ENCODE measurements around the gene TFRC. TPM values are rescaled to one million over a fixed set of nuclear protein-coding genes. Genes with fewer than 3 reads are reported as not detected.

Gene TFRC
- total RNA-seq, 1 experiment from 2014 or later, result 261 TPM

- TF ChIP-seq EZH2phosphoT487 (IDR thresholded peaks at IDR 0.05; ENCODE audit: borderline replicate concordance) (no peak), ELF1 (IDR thresholded peaks at IDR 0.05; ENCODE audit: borderline replicate concordance, low read depth) (no peak), SRF (IDR thresholded peaks at IDR 0.05; ENCODE audit: low read depth) (no peak), SIN3A (IDR thresholded peaks at IDR 0.05; ENCODE audit: low read depth) (peak; percentile 97)
- TF ChIP-seq, protein P1, sequence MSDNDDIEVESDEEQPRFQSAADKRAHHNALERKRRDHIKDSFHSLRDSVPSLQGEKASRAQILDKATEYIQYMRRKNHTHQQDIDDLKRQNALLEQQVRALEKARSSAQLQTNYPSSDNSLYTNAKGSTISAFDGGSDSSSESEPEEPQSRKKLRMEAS (IDR thresholded peaks at IDR 0.05), result peak; percentile 86
These were observed at the start of gene TFRC (continued) for GRCh38 chr3:196081834-196082618.

DNA sequence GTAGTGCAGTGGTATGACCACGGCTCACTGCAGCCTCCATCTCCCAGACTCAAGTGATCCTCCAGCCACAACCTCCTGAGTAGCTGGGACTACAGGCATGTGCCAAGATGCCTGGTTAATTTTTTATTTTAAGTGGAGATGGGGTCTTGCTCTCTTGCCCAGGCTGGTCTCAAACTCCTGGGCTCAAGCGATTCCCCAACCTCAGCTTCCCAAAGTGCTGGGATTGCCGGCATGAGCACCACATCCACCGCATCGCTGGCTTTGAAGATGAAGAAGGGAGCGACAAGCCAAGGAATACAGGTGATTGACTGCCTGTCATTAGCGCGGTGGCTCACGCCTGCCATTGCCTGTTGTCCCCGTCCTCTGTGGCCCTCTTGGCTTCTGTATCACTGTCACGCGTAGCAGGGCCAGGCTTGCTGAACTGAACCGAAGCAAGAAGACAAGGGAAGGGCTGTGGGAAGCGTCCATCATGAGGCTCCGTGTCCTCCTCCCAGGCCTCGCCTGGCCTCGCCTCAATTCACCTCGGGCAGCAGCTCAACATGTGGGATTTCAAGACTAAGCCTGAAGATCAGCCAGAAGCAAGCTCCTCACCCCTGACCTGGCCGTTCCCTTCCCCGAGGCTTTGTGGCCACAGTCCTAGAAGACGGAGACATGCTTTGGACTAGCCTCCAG is 46.4 kb upstream of the TFRC start:
- H3K9me3 ChIP-seq (ENCODE audit: control insufficient read depth in 1 of 2, insufficient read depth in 1 of 2, low read depth in 1 of 2, low read length in 2 of 2), result no peaks in the 10 kb centered on the region
- ATAC-seq (no peak), DNase-seq (ENCODE audit: low read depth, low spot score) (no peak)
- POLR2A ChIA-PET, result no interaction called here
- no peaks in the 10 kb centered on the region for H4K20me1 ChIP-seq (ENCODE audit: insufficient read depth)
- no TSS peak for BruUV-seq (replicated peaks)
- H3K9me2 ChIP-seq (ENCODE audit: insufficient read depth), result no peaks in the 10 kb centered on the region
- TF ChIP-seq ZNF274 (IDR thresholded peaks at IDR 0.05; ENCODE audit: low read depth, low read length) (no peak), POLR2AphosphoS5 (IDR thresholded peaks at IDR 0.05; ENCODE audit: low read depth, low read length) (no peak), CEBPB (IDR thresholded peaks at IDR 0.05; ENCODE audit: low read depth) (no peak), SRF (IDR thresholded peaks at IDR 0.05; ENCODE audit: low read depth) (no peak), ELF1 (IDR thresholded peaks at IDR 0.05; ENCODE audit: borderline replicate concordance, low read depth) (no peak), SIN3A (IDR thresholded peaks at IDR 0.05; ENCODE audit: low read depth) (no peak), POLR2A (IDR thresholded peaks at IDR 0.05; ENCODE audit: borderline replicate concordance, extremely low read depth, insufficient read depth, insufficient read length) (no peak), REST (IDR thresholded peaks at IDR 0.05; ENCODE audit: low read depth) (no peak), RAD21 (IDR thresholded peaks at IDR 0.05; ENCODE audit: low read depth) (no peak), EGR1 (IDR thresholded peaks at IDR 0.05; ENCODE audit: low read depth) (no peak), ATF3 (IDR thresholded peaks at IDR 0.05) (no peak)
- TF ChIP-seq, protein P2, sequence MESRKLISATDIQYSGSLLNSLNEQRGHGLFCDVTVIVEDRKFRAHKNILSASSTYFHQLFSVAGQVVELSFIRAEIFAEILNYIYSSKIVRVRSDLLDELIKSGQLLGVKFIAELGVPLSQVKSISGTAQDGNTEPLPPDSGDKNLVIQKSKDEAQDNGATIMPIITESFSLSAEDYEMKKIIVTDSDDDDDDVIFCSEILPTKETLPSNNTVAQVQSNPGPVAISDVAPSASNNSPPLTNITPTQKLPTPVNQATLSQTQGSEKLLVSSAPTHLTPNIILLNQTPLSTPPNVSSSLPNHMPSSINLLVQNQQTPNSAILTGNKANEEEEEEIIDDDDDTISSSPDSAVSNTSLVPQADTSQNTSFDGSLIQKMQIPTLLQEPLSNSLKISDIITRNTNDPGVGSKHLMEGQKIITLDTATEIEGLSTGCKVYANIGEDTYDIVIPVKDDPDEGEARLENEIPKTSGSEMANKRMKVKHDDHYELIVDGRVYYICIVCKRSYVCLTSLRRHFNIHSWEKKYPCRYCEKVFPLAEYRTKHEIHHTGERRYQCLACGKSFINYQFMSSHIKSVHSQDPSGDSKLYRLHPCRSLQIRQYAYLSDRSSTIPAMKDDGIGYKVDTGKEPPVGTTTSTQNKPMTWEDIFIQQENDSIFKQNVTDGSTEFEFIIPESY (IDR thresholded peaks at IDR 0.05; ENCODE audit: extremely low read depth, insufficient replicate concordance, low read length), result no peak
- H2AFZ ChIP-seq (ENCODE audit: low read depth, low read length, poor library complexity, severe bottlenecking), result no peak overlapping the region
- no peaks in the 10 kb centered on the region for H3K27me3 ChIP-seq (ENCODE audit: insufficient read depth, low read length)
- CTCF ChIA-PET, result no interaction called here
- no peak overlapping the region for H3K9ac ChIP-seq (ENCODE audit: low read length)
- H3K79me2 ChIP-seq (ENCODE audit: insufficient read depth, low read length), result no peaks in the 10 kb centered on the region
- no peaks in the 10 kb centered on the region for H3K4me1 ChIP-seq (ENCODE audit: control insufficient read depth in 1 of 2, insufficient read depth in 2 of 2, low read length in 2 of 2)
- H3K4me3 ChIP-seq (replicated peaks in 1 of 2; ENCODE audit: low read depth in 1 of 2, low read length in 2 of 2), result no peak overlapping the region
- no peak overlapping the region for H3K27ac ChIP-seq (ENCODE audit: low read depth, low read length)
- intact Hi-C loops (cut with micrococcal nuclease), result no loop called here
- no peak overlapping the region for H3K4me2 ChIP-seq (ENCODE audit: low read length)
- RAD21 ChIA-PET (ENCODE audit: low non-redundant PET in 1 of 2, low total read pairs in 2 of 2, uncharacterized antibody in 2 of 2, unreplicated experiment in 2 of 2), result no interaction called here
- H3K36me3 ChIP-seq (ENCODE audit: control insufficient read depth in 1 of 2, insufficient read depth in 2 of 2, low read length in 2 of 2), result no peaks in the 10 kb centered on the region
